DND-41 (cell line): Measurements from ENCODE around the gene ZCCHC24.

Experiments used
- ATAC-seq: fragments of 200-7000 bp; cut with Tn5 transposase; 3 replicates; pipeline ENCODE4 v1.9.1; 2021; ENCODE audit warnings: low read depth; ENCODE audit not compliant: insufficient read depth
- DNase-seq: peaks from one replicate; pipeline ENCODE4 v3.0.0-alpha.2; 2020
- H2AFZ ChIP-seq: 2 replicates; pipeline ENCODE4 v1.6.0; 2012; ENCODE audit warnings: low read depth, low read length
- H3K27ac ChIP-seq: 2 replicates; pipeline ENCODE4 v1.5.1; 2012; ENCODE audit warnings: low read length, inconsistent platforms
- H3K27me3 ChIP-seq: fragments of 200-600 bp; sonication (generic); 2 replicates; pipeline ENCODE4 v1.6.0; 2012; ENCODE audit warnings: low read length, mild to moderate bottlenecking, inconsistent platforms; ENCODE audit not compliant: insufficient read depth, poor library complexity
- H3K36me3 ChIP-seq: 2 replicates; pipeline ENCODE4 v1.5.1; 2012; ENCODE audit warnings: low read length, inconsistent platforms; ENCODE audit not compliant: insufficient read depth
- H3K4me1 ChIP-seq: 2 replicates; pipeline ENCODE4 v1.5.1; 2012; ENCODE audit warnings: mild to moderate bottlenecking, low read length; ENCODE audit not compliant: insufficient read depth
- H3K4me2 ChIP-seq: 2 replicates; pipeline ENCODE4 v1.6.0; 2012; ENCODE audit warnings: mild to moderate bottlenecking, moderate library complexity, low read length, inconsistent platforms; ENCODE audit not compliant: insufficient read depth
- H3K4me3 ChIP-seq, 2 experiments: fragments of 200-600 bp in 1 of 2; shearing (Covaris generic) in 1 of 2; 2 replicates each; pipeline ENCODE4 v1.5.1; 2012 to 2016; ENCODE audit warnings: inconsistent platforms in 2 of 2, low read length in 2 of 2, mild to moderate bottlenecking in 2 of 2, low read depth in 1 of 2, moderate library complexity in 1 of 2
- H3K79me2 ChIP-seq: 2 replicates; pipeline ENCODE4 v1.6.0; 2012; ENCODE audit warnings: low read length, inconsistent platforms; ENCODE audit not compliant: insufficient read depth
- H3K9ac ChIP-seq: 2 replicates; pipeline ENCODE4 v1.6.0; 2012; ENCODE audit warnings: low read depth, mild to moderate bottlenecking, inconsistent platforms, low read length, moderate library complexity
- H3K9me3 ChIP-seq: 2 replicates; pipeline ENCODE4 v1.5.1; 2012; ENCODE audit warnings: low read length, moderate library complexity, mild to moderate bottlenecking, inconsistent platforms; ENCODE audit not compliant: insufficient read depth, severe bottlenecking
- H4K20me1 ChIP-seq: 2 replicates; pipeline ENCODE4 v1.6.0; 2012; ENCODE audit warnings: low read length; ENCODE audit not compliant: insufficient read depth
- CTCF ChIP-seq: IDR thresholded peaks from 2 replicates; pipeline ENCODE4 v1.5.1; 2012; ENCODE audit warnings: borderline replicate concordance, low read length, moderate library complexity, mild to moderate bottlenecking; ENCODE audit not compliant: poor library complexity, severe bottlenecking; ENCODE audit errors: extremely low read depth
- EZH2 ChIP-seq: IDR thresholded peaks from 3 replicates; pipeline ENCODE4 v1.6.1; 2012; ENCODE audit warnings: borderline replicate concordance, low read depth, mild to moderate bottlenecking, moderate library complexity, low read length, inconsistent platforms; ENCODE audit not compliant: severe bottlenecking

The ZCCHC24 gene

GRCh38 chr10:79391231-79392019 is 54.0 kb downstream of the ZCCHC24 start:
- no peaks in the 10 kb centered on the region for H3K36me3 ChIP-seq
- H3K27ac ChIP-seq, result no peak overlapping the region
- ATAC-seq (no peak), DNase-seq (no peak)
- no peaks in the 10 kb centered on the region for H3K27me3 ChIP-seq
- peaks cover 6% of the 10 kb centered on the region; the same call in 1 of the 2 replicates for H4K20me1 ChIP-seq
- H2AFZ ChIP-seq, result no peak overlapping the region
- TF ChIP-seq EZH2 (no peak), CTCF (no peak)
- no peak overlapping the region for H3K4me2 ChIP-seq
- peaks cover 6% of the 10 kb centered on the region; the same call in 1 of the 2 replicates for H3K4me1 ChIP-seq
- no peak overlapping the region for H3K4me3 ChIP-seq
- H3K9ac ChIP-seq, result no peak overlapping the region
- H3K9me3 ChIP-seq, result no peaks in the 10 kb centered on the region
- no peaks in the 10 kb centered on the region for H3K79me2 ChIP-seq

GRCh38 chr10:79390551-79391229 is 54.7 kb downstream of the ZCCHC24 start:
- Histone ChIP-seq H3K4me1 (peaks cover 6% of the 10 kb centered on the region; the same call in 1 of the 2 replicates), H3K79me2 (no peaks in the 10 kb centered on the region), H3K4me3 (no peak overlapping the region), H3K27me3 (no peaks in the 10 kb centered on the region), H3K4me2 (no peak overlapping the region), H3K36me3 (no peaks in the 10 kb centered on the region), H2AFZ (no peak overlapping the region), H4K20me1 (peaks cover 6% of the 10 kb centered on the region; the same call in 1 of the 2 replicates), H3K9me3 (no peaks in the 10 kb centered on the region), H3K9ac (no peak overlapping the region), H3K27ac (no peak overlapping the region)
- no peak for DNase-seq
- no peak for ATAC-seq
- TF ChIP-seq CTCF (no peak), EZH2 (no peak)

- Histone ChIP-seq H3K27me3 (no peaks in the 10 kb centered on the region), H3K27ac (no peak overlapping the region), H3K9me3 (no peaks in the 10 kb centered on the region), H3K36me3 (no peaks in the 10 kb centered on the region), H3K79me2 (no peaks in the 10 kb centered on the region), H3K4me3 (no peak overlapping the region), H2AFZ (no peak overlapping the region), H3K4me1 (peaks cover 6% of the 10 kb centered on the region; the same call in 1 of the 2 replicates), H4K20me1 (peaks cover 6% of the 10 kb centered on the region; the same call in 1 of the 2 replicates), H3K4me2 (no peak overlapping the region), H3K9ac (no peak overlapping the region)
- ATAC-seq (no peak), DNase-seq (no peak)
- TF ChIP-seq CTCF, result no peak
- no peak for TF ChIP-seq EZH2
Observed at GRCh38 chr10:79390057-79390456, 55.4 kb downstream of the ZCCHC24 start.
